ENCODE measurements around the gene TMEM89. TPM values are rescaled to one million over a fixed set of nuclear protein-coding genes. Genes with fewer than 3 reads are reported as not detected.
A peak's percentile ranks its signal among the peaks of the same experiment; 100 is the strongest.

Gene TMEM89
- total and polyA plus RNA-seq, 5 experiments from 2014 or later: not detected

GRCh38 chr3:48636149-48636655 is 14.6 kb upstream of the TMEM89 start:
- DNase-seq: no peak

GRCh38 chr3:48635222-48636021 is 13.9 kb upstream of the TMEM89 start, which contains the start of gene SLC26A6:
Gene SLC26A6 (minus strand): TSS chr3:48635461. CDS start chr3:48635393, 68 bp downstream.
- peaks cover 0 to 4% (median 0%) of the 10 kb centered on the region in 3 donors for H3K36me3 Mint-ChIP-seq
- POLR2A ChIA-PET: interaction anchor here (0.6 to 2.2 kb wide), 9 partner anchors 19 to 834 kb away, joined by 3 to 10 read pairs (median 3); partner anchors contain the start of genes IP6K2, QRICH1 and WDR6
- DNase-seq (peak; percentile 84 to 93 (median 86)), ATAC-seq (peak; percentile 97 to 98)
- peak within 1 kb of the TSS; percentile 31 to 84 (median 66) for H3K27ac Mint-ChIP-seq
- H3K4me3 Mint-ChIP-seq: peak within 1 kb of the TSS; percentile 85 to 93 (median 89)
- H3K9me3 Mint-ChIP-seq: no peaks in the 10 kb centered on the region
- peaks cover 4 to 27% (median 20%) of the 10 kb centered on the region in 4 donors for H3K4me1 Mint-ChIP-seq
- no peaks in the 10 kb centered on the region for H3K27me3 Mint-ChIP-seq

More at GRCh38 chr3:48636149-48636655, 14.6 kb upstream of the TMEM89 start:
- Mint-ChIP-seq H3K36me3 (peaks cover 0 to 4% (median 0%) of the 10 kb centered on the region in 3 donors), H3K4me1 (peaks cover 4 to 27% (median 20%) of the 10 kb centered on the region in 4 donors), H3K27ac (peak overlapping the region in 1 of 10 donors; percentile 84), H3K4me3 (peak overlapping the region; percentile 85 to 93 (median 89)), H3K9me3 (no peaks in the 10 kb centered on the region), H3K27me3 (no peaks in the 10 kb centered on the region)
- no peak for ATAC-seq
- POLR2A ChIA-PET: interaction anchor here (0.6 to 2.2 kb wide), 7 partner anchors 20 to 833 kb away, joined by 3 to 10 read pairs (median 3); partner anchors contain the start of genes IP6K2, QRICH1 and WDR6

- Mint-ChIP-seq H3K27ac (peak overlapping the region in 5 of 10 donors; percentile 9 to 53 (median 38)), H3K4me3 (peak overlapping the region; percentile 85 to 93 (median 89)), H3K27me3 (no peaks in the 10 kb centered on the region), H3K4me1 (peaks cover 4 to 27% (median 20%) of the 10 kb centered on the region in 4 donors), H3K36me3 (peaks cover 0 to 4% (median 2%) of the 10 kb centered on the region in 3 donors), H3K9me3 (no peaks in the 10 kb centered on the region)
- ATAC-seq (peak; percentile 32 to 35), DNase-seq (peak in 6 of 10 donors; percentile 10 to 70 (median 23))
- POLR2A ChIA-PET: interaction anchor here (1.0 to 2.2 kb wide), 4 partner anchors 20 to 168 kb away, joined by 3 to 10 read pairs (median 4); no protein-coding TSS in a partner anchor
Observed at GRCh38 chr3:48634661-48635221, 13.2 kb upstream of the TMEM89 start.

GRCh38 chr3:48633743-48634142 is 12.2 kb upstream of the TMEM89 start:
- Mint-ChIP-seq H3K36me3 (peaks cover 0 to 11% (median 3%) of the 10 kb centered on the region in 3 donors), H3K4me3 (peak overlapping the region; percentile 20 to 93 (median 89)), H3K27me3 (no peaks in the 10 kb centered on the region), H3K4me1 (peaks cover 7 to 27% (median 20%) of the 10 kb centered on the region in 4 donors), H3K9me3 (no peaks in the 10 kb centered on the region), H3K27ac (peak overlapping the region in 1 of 10 donors; percentile 6)
- DNase-seq (no peak), ATAC-seq (no peak)
- POLR2A ChIA-PET: interaction anchor here (0.9 kb wide), 1 partner anchor 23 kb away, joined by 4 read pairs; no protein-coding TSS in a partner anchor

- ATAC-seq (no peak), DNase-seq (no peak)
- Mint-ChIP-seq H3K27me3 (no peaks in the 10 kb centered on the region), H3K4me1 (peaks cover 7 to 27% (median 20%) of the 10 kb centered on the region in 4 donors), H3K9me3 (no peaks in the 10 kb centered on the region), H3K4me3 (peak overlapping the region in 4 of 10 donors; percentile 12 to 55 (median 18)), H3K36me3 (peaks cover 0 to 11% (median 3%) of the 10 kb centered on the region in 3 donors), H3K27ac (no peak overlapping the region)
- POLR2A ChIA-PET: interaction anchor here (0.9 kb wide), 1 partner anchor 23 kb away, joined by 4 read pairs; no protein-coding TSS in a partner anchor
Observed at GRCh38 chr3:48633256-48633655, 11.7 kb upstream of the TMEM89 start.

GRCh38 chr3:48631516-48632448 is 10.2 kb upstream of the TMEM89 start:
- POLR2A ChIA-PET: no interaction called here
- peak overlapping the region in 2 of 10 donors; percentile 18 to 41 for H3K4me3 Mint-ChIP-seq
- H3K9me3 Mint-ChIP-seq: no peaks in the 10 kb centered on the region

GRCh38 chr3:48630833-48631232 is 9.3 kb upstream of the TMEM89 start:
- peaks cover 0 to 20% (median 13%) of the 10 kb centered on the region in 3 donors for H3K36me3 Mint-ChIP-seq
- H3K4me1 Mint-ChIP-seq: peaks cover 7 to 19% (median 15%) of the 10 kb centered on the region in 4 donors
- POLR2A ChIA-PET: interaction anchor here (0.6 kb wide), 1 partner anchor 346 kb away, joined by 3 read pairs; no protein-coding TSS in a partner anchor
- H3K4me3 Mint-ChIP-seq: no peak overlapping the region
- H3K27ac Mint-ChIP-seq: no peak overlapping the region
- H3K27me3 Mint-ChIP-seq: no peaks in the 10 kb centered on the region
- DNase-seq (no peak), ATAC-seq (no peak)
- H3K9me3 Mint-ChIP-seq: no peaks in the 10 kb centered on the region

More at GRCh38 chr3:48631516-48632448, 10.2 kb upstream of the TMEM89 start:
- Mint-ChIP-seq H3K4me1 (peaks cover 7 to 24% (median 19%) of the 10 kb centered on the region in 4 donors), H3K27ac (peak overlapping the region in 1 of 10 donors; percentile 91), H3K27me3 (no peaks in the 10 kb centered on the region), H3K36me3 (peaks cover 0 to 20% (median 13%) of the 10 kb centered on the region in 3 donors)
- no peak for ATAC-seq
- no peak for DNase-seq

- Mint-ChIP-seq H3K27me3 (no peaks in the 10 kb centered on the region), H3K27ac (no peak overlapping the region), H3K4me1 (peaks cover 7 to 18% (median 13%) of the 10 kb centered on the region in 4 donors), H3K9me3 (no peaks in the 10 kb centered on the region), H3K4me3 (peak overlapping the region in 1 of 10 donors; percentile 78), H3K36me3 (peaks cover 0 to 20% (median 13%) of the 10 kb centered on the region in 3 donors)
- ATAC-seq (no peak), DNase-seq (no peak)
- POLR2A ChIA-PET: interaction anchor here (0.6 kb wide), 1 partner anchor 347 kb away, joined by 3 read pairs; no protein-coding TSS in a partner anchor
Observed at GRCh38 chr3:48630407-48630806, 8.8 kb upstream of the TMEM89 start.

- Mint-ChIP-seq H3K27ac (no peak overlapping the region), H3K36me3 (peaks cover 0 to 20% (median 13%) of the 10 kb centered on the region in 3 donors), H3K9me3 (no peaks in the 10 kb centered on the region), H3K4me3 (peak overlapping the region in 1 of 10 donors; percentile 78), H3K27me3 (no peaks in the 10 kb centered on the region), H3K4me1 (peaks cover 7 to 19% (median 13%) of the 10 kb centered on the region in 4 donors)
- POLR2A ChIA-PET: no interaction called here
- ATAC-seq (no peak), DNase-seq (no peak)
Observed at GRCh38 chr3:48629894-48630293, 8.3 kb upstream of the TMEM89 start.

GRCh38 chr3:48628277-48629017 is 6.9 kb upstream of the TMEM89 start:
- no peak for ATAC-seq
- DNase-seq: no peak
- peak overlapping the region in 1 of 10 donors; percentile 62 for H3K27ac Mint-ChIP-seq
- peaks cover 5 to 20% (median 15%) of the 10 kb centered on the region in 4 donors for H3K4me1 Mint-ChIP-seq
- peaks cover 0 to 20% (median 13%) of the 10 kb centered on the region in 3 donors for H3K36me3 Mint-ChIP-seq
- no peaks in the 10 kb centered on the region for H3K27me3 Mint-ChIP-seq
- no peak overlapping the region for H3K4me3 Mint-ChIP-seq
- POLR2A ChIA-PET: no interaction called here
- H3K9me3 Mint-ChIP-seq: no peaks in the 10 kb centered on the region

- H3K4me3 Mint-ChIP-seq: no peak overlapping the region
Observed at GRCh38 chr3:48625600-48625999, 4.0 kb upstream of the TMEM89 start.

More at GRCh38 chr3:48625600-48625999, 4.0 kb upstream of the TMEM89 start:
- no peak for ATAC-seq
- H3K4me1 Mint-ChIP-seq: peaks cover 5 to 15% (median 12%) of the 10 kb centered on the region in 4 donors
- no peaks in the 10 kb centered on the region for H3K9me3 Mint-ChIP-seq
- no peak overlapping the region for H3K27ac Mint-ChIP-seq
- POLR2A ChIA-PET: no interaction called here
- no peaks in the 10 kb centered on the region for H3K27me3 Mint-ChIP-seq
- no peak for DNase-seq
- peaks cover 0 to 15% (median 13%) of the 10 kb centered on the region in 3 donors for H3K36me3 Mint-ChIP-seq

Data from naive thymus-derived CD8-positive, alpha-beta T cell (primary cell).